ENCODE measurements around the gene KIF15.
"Not testable (repeated sequence)": the region's sequence is repeated elsewhere in the genome, so short reads cannot be mapped to it uniquely, and the experiment has no call there.

Gene KIF15, protein sequence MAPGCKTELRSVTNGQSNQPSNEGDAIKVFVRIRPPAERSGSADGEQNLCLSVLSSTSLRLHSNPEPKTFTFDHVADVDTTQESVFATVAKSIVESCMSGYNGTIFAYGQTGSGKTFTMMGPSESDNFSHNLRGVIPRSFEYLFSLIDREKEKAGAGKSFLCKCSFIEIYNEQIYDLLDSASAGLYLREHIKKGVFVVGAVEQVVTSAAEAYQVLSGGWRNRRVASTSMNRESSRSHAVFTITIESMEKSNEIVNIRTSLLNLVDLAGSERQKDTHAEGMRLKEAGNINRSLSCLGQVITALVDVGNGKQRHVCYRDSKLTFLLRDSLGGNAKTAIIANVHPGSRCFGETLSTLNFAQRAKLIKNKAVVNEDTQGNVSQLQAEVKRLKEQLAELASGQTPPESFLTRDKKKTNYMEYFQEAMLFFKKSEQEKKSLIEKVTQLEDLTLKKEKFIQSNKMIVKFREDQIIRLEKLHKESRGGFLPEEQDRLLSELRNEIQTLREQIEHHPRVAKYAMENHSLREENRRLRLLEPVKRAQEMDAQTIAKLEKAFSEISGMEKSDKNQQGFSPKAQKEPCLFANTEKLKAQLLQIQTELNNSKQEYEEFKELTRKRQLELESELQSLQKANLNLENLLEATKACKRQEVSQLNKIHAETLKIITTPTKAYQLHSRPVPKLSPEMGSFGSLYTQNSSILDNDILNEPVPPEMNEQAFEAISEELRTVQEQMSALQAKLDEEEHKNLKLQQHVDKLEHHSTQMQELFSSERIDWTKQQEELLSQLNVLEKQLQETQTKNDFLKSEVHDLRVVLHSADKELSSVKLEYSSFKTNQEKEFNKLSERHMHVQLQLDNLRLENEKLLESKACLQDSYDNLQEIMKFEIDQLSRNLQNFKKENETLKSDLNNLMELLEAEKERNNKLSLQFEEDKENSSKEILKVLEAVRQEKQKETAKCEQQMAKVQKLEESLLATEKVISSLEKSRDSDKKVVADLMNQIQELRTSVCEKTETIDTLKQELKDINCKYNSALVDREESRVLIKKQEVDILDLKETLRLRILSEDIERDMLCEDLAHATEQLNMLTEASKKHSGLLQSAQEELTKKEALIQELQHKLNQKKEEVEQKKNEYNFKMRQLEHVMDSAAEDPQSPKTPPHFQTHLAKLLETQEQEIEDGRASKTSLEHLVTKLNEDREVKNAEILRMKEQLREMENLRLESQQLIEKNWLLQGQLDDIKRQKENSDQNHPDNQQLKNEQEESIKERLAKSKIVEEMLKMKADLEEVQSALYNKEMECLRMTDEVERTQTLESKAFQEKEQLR (N-terminal part only)

DNA sequence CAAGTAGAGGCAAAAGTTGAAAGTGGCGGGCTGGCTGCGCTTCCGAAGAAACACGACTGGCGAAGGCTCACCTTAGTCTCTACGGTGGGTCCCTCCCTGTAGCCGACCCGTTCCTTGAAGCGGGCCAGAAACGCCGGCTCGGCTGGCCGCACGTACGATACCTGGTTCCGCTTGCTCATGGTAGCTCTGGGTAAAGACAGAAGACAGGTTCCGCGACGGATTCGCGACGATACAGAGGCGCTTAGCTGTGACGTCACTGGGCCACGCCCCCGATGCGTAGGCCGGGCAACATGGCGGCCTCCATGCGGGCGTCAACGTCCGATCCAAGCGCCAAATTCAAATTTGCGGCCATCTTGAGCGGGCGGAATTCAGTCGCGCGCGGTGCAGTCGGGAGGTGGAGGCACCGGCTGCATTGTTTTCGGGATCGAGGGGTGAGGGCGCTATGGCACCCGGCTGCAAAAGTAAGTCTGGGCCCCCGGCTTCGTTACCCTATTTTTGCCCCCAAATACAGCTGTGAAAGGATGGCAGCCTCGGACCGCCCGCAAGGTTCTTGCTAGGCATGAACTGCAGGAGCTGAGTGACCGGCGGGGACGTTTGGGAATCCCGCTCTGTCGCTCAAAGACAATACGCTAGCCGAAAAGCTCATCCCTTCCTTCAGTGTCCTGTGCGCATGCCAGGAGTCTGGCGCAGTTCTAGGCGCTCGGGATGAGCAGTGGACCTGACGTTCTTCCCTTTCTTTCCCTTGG, at the start of gene KIF15, which contains the start of gene KIAA1143:
KIF15 (plus strand) TSS at position 371 of the 746 bp plus-strand sequence; CDS start at position 443, 72 bp downstream.
KIAA1143 (minus strand) TSS at position 196 of the 746 bp plus-strand sequence; CDS start at position 179, 17 bp downstream.
- peak; percentile 97 for DNase-seq (ENCODE audit: low spot score)

DNA sequence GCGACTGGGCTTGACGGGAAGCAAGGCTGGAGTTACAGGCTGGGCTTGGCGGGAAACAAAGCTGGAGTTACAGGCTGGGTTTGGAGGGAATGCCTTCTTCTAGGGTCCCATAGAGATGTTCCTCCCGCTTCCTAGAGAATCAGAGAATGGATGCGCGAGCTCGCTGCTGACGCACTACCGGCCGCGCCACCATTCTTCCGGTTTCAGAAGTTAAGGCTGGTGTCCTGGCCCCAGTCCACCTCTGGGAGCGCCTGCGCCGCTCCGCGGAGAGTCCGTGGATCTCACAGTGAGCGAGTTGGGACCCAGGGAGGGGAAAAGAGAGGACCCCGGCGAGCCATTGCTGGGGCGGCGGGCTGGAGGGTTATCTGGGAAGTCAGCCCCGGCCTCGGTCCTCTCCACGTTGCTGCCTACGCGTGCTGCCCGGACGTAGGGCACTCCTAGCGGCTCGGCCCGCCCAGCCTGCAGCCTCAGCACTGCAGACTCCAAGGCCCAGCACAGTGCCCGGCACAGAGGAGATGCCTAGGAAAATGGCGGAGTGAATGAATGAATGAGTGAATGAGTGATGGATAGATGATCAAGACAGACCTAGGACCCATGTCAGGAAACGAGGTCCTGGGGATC, 49.0 kb upstream of the KIF15 start, which contains the start of gene ZNF502:
ZNF502 (plus strand) TSS at position 206 of the 621 bp plus-strand sequence. CDS start 7,602 bp downstream, outside the sequence.
- peak; percentile 78 for DNase-seq (ENCODE audit: low spot score)

DNA sequence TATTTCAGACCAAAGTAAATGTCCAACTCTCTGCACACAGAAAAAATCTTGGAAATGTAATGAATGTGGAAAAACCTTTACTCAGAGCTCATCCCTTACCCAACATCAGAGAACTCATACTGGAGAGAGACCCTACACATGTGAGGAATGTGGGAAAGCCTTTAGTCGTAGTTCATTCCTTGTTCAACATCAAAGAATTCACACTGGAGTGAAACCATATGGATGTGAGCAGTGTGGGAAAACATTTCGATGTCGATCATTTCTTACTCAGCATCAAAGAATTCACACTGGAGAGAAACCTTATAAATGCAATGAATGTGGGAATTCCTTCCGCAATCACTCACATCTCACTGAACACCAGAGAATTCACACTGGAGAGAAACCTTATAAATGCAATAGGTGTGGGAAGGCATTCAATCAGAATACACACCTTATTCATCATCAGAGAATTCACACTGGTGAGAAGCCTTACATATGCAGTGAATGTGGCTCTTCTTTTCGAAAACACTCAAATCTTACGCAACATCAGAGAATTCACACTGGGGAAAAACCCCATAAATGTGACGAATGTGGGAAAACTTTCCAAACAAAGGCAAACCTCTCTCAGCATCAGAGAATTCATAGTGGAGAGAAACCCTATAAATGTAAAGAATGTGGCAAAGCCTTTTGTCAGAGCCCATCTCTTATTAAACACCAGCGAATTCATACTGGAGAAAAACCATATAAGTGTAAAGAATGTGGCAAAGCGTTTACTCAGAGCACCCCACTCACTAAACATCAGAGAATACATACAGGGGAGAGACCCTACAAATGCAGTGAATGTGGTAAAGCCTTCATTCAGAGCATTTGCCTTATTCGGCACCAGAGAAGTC, 40.1 kb upstream of the KIF15 start:
- DNase-seq (ENCODE audit: low spot score), result no peak

DNA sequence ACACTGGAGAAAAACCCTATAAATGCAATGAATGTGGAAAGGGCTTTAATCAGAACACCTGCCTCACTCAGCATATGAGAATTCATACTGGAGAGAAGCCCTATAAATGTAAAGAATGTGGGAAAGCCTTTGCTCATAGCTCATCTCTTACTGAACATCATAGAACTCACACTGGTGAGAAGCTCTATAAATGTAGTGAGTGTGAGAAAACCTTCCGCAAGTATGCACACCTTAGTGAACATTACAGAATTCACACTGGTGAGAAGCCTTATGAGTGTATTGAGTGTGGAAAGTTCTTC, 39.5 kb upstream of the KIF15 start:
- DNase-seq (ENCODE audit: low spot score), result no peak

DNA sequence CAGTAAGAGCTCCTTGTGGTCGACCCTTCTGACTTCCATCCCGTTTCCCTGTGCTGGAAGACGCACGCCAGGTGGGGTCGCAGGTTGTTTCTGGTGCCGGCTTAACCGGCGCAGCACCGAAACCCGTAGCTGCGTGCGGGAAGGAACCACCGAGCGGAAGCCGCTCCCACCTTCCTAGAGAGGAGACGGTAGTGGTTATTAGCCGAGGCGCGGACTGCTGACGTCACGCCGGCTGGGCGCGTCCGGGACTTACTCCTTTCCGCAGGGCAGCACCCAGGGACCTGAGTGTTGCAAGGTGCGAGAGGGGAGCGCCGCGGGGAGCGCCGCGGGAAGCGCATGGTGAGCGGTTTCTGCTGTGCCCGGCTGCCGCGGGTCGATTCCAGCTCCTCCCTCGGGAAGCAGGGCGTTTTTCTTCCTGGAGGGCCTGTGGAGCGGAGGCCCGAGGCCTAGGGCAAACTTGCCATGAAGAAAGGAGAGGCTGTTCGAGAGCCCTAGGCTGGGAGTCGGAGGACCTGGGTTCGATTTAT, 32.1 kb upstream of the KIF15 start, which contains the start of gene ZNF501:
ZNF501 (plus strand) TSS at position 252 of the 527 bp plus-strand sequence. CDS start 4,787 bp downstream, outside the sequence.
- peak; percentile 92 for DNase-seq (ENCODE audit: low spot score)

DNA sequence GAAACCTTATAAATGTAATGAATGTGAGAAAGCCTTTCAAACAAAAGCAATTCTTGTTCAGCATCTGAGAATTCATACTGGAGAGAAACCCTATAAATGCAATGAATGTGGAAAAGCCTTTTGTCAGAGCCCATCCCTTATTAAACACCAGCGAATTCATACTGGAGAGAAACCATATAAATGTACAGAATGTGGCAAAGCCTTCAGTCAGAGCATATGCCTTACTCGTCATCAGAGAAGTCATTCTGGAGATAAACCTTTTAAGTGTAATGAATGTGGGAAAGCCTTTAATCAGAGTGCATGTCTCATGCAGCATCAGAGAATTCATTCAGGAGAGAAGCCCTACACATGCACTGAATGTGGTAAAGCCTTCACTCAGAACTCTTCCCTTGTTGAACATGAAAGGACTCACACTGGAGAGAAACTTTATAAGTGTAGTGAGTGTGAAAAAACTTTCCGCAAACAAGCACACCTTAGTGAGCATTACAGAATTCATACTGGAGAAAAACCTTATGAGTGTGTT, 26.9 kb upstream of the KIF15 start:
- no peak for DNase-seq (ENCODE audit: low spot score)

DNA sequence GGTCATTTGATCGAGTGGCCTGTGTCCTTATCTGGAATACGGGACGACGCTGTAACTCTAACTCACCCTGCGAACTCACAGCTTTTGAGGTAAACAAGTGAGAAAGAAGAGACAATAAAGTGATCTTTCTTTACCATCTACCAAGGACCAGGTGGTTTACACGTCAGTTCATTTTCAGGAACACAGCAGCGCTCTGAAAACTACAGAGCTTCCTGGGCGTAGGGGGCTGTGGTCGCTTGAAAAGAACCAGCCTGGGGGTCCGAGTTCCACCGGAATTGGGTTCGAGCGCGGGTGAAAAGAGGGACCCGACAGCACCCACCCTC, 532 bp upstream of the KIF15 start:
- no peak for DNase-seq (ENCODE audit: low spot score)

DNA sequence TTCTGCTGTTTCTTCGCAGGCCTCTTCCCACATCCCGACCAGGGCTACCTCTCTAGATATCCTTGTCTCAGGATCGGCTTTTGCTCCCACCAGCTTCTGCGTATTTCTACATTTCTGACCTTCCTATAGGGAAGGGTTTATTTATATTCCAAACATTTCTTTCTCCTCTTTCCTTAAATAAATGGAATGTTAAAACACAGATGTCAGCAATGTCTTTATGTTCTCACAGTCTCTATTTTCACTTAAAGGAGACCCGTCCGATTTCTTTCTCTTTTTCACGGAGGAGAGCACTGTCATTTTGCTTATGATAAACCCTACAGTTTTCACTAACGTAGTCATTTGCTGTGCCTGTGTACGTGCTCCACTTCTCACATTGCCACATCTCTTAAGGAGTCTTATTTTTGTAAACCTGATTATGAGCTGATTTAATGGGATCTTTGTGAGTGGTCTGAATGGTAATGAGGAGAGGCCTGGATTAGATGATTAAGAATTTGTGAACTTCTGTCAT, 630 bp downstream of the KIF15 start:
- DNase-seq (ENCODE audit: low spot score), result no peak

DNA sequence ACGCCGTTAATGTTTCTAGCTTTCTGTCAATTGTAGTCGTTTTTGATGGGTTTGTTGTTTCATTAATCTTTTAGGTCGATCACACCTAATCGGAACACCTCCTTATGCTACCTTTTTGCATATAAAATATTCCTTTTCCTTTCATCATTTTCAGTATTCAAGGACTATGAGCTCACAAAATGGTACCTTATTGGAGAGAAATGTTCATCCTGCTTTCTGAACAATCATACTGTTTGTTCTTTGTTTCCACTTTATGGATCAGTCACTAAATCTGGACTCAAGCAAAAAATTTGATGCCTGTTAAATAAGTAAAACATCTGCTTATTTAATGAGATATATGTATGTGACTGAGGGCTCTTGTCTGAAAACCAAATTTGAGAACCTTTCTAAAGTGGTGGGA, 1.1 kb downstream of the KIF15 start:
- no peak for DNase-seq (ENCODE audit: low spot score)

DNA sequence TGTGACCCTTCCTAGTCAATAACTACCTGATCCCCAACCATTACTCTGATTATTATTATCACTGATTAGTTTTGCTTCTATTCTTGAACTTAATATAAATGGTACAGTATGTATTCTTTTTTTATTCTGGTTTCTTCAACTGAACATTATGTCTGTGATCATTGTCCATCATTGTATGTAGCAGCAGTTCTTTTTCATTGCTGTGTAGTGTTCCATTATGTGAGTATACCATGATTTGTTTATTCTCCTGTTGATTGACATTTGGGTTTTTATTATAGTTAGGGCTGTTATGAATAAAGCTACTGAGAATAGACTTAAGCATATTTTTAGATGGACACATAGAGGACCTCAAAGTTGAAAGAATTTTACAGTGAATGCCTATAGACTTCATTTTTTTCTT, 2.7 kb downstream of the KIF15 start:
- DNase-seq (ENCODE audit: low spot score), result no peak

DNA sequence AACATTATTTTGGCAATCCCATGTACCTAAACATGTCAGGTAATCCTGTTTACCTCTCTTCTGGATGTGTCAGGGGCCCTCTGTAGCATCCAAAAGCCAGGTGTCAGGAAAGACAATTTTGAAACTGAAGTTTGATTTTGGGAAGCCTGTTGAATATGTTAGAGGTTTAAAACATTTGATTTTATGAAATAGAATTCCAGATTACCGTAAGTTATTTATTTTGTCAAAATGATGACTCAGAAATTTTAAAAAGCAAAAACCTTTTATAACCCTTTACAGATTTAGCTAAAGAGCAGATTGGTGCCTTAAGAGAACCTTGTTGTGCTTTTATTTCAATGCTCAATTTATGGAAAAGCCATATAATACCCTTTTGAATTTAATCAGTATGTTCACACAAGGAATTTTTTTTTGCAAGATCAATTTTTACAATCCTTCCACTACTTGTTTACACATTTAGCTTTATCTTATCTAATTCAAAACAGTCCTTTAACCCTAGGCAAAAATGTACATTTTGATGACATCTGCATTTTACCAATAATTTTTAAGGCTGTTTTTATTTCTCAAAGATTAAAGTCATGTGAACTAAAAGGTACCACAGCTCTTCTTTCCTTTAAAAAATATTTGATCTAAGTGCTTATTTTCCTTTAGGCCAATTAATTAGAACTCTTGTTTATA, 10.0 kb downstream of the KIF15 start:
- DNase-seq (ENCODE audit: low spot score), result no peak

DNA sequence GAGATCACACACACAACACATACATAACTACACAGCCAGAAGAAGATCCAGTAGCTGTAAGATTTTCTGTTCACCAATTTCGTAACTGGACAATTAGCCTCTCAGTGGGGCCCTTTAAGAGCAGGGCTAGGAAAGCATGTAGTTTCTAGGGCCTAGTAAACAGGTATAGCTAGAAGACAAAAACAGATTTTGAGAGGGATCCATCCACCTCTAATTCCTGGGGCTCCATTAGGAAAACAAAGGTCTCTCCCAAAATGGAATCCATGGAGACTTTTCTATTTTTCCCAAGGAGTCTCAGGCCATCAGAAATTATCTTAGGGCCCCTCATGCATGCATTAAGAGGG, 10.5 kb downstream of the KIF15 start:
- DNase-seq (ENCODE audit: low spot score), result no peak

DNA sequence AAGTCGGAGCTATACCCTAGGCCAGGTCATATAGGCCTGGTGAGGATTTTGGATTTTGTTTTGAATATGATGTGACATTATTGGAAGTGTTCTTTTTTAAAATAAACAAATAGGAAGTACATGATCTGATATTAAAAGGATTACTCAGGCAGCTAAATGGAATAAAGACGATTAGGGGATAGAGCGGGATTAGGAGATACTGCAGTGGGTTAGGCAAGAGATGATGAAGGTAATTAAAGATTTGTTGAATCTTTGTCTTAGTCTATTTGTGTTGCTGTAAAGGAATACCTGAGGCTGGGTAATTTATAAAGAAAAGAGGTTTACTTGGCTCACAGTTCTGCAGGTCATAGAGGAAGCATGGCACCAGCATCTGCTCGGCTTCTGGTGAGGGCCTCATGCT, 21.3 kb downstream of the KIF15 start:
- DNase-seq (ENCODE audit: low spot score), result no peak

DNA sequence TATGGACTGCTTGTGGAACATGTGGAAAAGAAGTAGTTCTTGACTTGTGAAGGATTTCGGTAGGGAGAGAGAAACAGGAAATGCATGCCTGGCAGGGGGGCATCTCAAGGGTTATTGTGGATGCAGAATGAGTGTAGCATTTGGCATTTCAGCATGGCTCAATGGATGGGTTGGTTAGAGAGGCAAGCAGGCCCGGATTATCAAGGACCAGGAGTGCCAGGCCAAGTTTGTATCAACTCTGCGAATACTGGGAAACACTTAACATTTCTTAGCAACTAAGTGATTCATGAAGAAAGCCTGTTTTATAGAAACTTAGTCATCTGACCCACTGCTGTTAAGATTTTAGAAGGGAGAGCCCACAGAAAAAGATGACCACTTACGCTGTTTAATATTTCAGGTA, 33.6 kb downstream of the KIF15 start:
- DNase-seq (ENCODE audit: low spot score), result no peak

DNA sequence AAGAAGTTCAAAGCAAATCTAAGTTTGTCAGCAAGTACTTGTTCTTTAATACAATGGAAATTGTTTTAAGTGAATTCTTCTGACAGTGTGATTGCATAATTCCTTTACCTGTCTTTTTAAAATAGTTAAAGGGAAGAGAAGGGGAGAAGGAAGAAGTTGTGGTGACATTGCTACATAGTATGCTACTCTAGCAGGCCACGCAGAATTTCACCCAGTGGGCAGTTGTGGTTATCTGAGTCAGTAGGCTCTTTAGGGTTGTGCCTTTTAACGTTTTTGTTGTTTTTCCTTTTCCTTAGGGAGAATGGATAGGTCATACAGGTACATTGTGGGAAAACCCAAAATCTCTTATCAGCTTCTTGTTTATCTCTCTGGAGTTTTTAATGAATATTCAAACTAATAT, 40.4 kb downstream of the KIF15 start:
- no peak for DNase-seq (ENCODE audit: low spot score)

DNA sequence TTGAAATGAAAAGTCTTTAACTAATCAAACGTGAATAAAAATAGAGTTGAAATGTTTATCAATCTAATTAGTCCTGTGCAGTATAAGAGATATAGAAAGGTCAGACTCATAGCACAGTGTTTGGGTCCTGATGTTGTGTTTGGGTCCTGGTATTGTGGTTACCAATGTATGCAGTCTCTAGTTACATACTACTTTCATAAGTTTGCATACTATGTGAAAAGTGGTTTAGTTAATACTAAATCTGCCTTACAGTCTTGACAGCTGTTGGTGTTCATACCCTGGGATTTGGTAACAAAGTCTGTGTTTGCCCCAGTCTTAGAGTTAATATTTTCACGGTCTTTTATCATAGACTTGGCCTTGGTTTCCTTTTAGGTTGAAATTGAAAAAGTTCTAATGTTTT, 41.7 kb downstream of the KIF15 start:
- DNase-seq (ENCODE audit: low spot score), result no peak

DNA sequence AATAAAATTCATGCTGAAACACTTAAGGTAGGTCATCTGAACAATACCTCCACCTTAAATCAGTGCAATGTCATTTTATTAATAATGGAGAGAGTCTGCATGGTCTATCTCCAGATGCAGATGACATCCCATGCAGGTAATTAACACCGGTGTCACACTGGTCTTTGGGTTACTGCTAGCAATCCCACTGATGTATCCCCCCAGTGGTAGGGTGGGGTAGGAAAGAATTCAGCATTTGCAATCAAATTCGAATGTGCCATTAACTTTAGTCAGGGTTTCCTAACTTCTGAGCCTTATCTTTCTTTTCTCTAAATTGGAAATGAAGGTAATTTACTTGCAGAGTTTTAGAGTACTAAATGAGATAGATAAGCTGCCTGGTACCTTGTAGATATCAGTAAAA, 44.4 kb downstream of the KIF15 start:
- DNase-seq (ENCODE audit: low spot score), result no peak

DNA sequence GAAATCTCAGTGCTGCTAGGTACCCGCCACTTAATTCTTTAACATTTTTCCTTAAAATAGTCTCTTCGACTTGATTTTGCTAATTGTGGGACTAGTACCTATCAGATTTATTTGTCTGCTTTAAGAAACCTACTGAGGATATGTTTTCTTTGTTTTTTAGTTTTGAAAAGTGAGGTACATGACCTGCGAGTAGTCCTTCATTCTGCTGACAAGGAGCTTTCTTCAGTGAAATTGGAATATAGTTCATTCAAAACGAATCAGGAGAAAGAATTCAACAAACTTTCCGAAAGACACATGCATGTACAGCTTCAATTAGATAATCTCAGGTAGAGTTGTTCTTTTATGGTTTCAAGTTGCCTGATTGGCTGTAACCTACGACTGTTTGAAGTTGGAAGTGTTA, 53.2 kb downstream of the KIF15 start:
- DNase-seq (ENCODE audit: low spot score), result no peak

DNA sequence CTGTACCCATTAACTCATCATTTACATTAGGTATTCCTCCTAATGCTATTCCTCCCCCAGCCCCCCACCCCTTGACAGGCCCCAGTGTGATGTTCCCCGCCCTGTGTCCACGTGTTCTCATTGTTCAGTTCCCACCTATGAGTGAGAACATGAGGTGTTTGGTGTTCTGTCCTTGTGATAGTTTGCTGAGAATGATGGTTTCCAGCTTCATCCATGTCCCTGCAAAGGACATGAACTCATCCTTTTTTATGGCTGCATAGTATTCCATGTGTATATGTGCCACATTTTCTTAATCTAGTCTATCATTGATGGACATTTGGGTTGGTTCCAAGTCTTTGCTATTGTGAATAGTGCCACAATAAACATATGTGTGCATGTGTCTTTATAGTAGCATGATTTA, 54.7 kb downstream of the KIF15 start:
- not testable (repeated sequence) for DNase-seq (ENCODE audit: low spot score)

Data from ecto neural progenitor cell (in vitro differentiated cells).